HG03432 (cell line): Measurements from ENCODE around the gene HBG2.

Source experiments
- ATAC-seq: cut with Tn5 transposase; IDR thresholded peaks from one replicate; pipeline ENCODE4 v1.9.1; 2021; ENCODE audit warnings: mild to moderate bottlenecking, moderate library complexity; ENCODE audit not compliant: unreplicated experiment

Gene HBG2

GRCh38 chr11:5231111-5231510 is 23.5 kb downstream of the HBG2 start:
- ATAC-seq: no peak

GRCh38 chr11:5230266-5230665 is 24.3 kb downstream of the HBG2 start:
- no peak for ATAC-seq

GRCh38 chr11:5229796-5230195 is 24.8 kb downstream of the HBG2 start:
- no peak for ATAC-seq

- no peak for ATAC-seq
These were observed 25.2 kb downstream of the HBG2 start for GRCh38 chr11:5229356-5229755.

- ATAC-seq: no peak
These were observed 26.5 kb downstream of the HBG2 start for GRCh38 chr11:5228124-5228523.

- ATAC-seq: no peak
These were observed 26.9 kb downstream of the HBG2 start for GRCh38 chr11:5227681-5228080.

- no peak for ATAC-seq
These were observed 27.8 kb downstream of the HBG2 start, which contains the start of gene HBB for GRCh38 chr11:5226732-5227310. HBB (minus strand) TSS chr11:5227071; CDS start chr11:5227021, 50 bp downstream.

GRCh38 chr11:5225480-5225871 is 29.1 kb downstream of the HBG2 start:
- ATAC-seq: no peak

- no peak for ATAC-seq
These were observed 29.8 kb downstream of the HBG2 start for GRCh38 chr11:5224538-5225479.

- ATAC-seq: no peak
These were observed 30.9 kb downstream of the HBG2 start for GRCh38 chr11:5223686-5224085.

- no peak for ATAC-seq
These were observed 31.4 kb downstream of the HBG2 start for GRCh38 chr11:5223146-5223545.

- ATAC-seq: no peak
These were observed 44.1 kb downstream of the HBG2 start for GRCh38 chr11:5210376-5210885.

GRCh38 chr11:5204787-5205186 is 49.8 kb downstream of the HBG2 start:
- peak; percentile 76 for ATAC-seq

GRCh38 chr11:5203366-5203765 is 51.2 kb downstream of the HBG2 start:
- no peak for ATAC-seq
